ENCODE data around the gene TMEM256.

DNA sequence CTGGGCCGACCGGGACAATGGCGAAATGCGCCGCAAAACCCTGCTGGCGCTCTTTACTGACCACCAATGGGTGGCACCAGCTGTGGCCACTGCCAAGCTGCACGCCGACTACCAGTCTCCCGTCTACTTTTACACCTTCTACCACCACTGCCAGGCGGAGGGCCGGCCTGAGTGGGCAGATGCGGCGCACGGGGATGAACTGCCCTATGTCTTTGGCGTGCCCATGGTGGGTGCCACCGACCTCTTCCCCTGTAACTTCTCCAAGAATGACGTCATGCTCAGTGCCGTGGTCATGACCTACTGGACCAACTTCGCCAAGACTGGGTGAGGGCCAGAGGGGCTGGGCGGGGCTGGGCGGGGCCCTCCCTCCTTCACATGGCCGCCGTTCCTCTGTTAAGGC is 11.9 kb upstream of the TMEM256 start:
- TF ChIP-seq, protein P1, sequence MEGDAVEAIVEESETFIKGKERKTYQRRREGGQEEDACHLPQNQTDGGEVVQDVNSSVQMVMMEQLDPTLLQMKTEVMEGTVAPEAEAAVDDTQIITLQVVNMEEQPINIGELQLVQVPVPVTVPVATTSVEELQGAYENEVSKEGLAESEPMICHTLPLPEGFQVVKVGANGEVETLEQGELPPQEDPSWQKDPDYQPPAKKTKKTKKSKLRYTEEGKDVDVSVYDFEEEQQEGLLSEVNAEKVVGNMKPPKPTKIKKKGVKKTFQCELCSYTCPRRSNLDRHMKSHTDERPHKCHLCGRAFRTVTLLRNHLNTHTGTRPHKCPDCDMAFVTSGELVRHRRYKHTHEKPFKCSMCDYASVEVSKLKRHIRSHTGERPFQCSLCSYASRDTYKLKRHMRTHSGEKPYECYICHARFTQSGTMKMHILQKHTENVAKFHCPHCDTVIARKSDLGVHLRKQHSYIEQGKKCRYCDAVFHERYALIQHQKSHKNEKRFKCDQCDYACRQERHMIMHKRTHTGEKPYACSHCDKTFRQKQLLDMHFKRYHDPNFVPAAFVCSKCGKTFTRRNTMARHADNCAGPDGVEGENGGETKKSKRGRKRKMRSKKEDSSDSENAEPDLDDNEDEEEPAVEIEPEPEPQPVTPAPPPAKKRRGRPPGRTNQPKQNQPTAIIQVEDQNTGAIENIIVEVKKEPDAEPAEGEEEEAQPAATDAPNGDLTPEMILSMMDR (IDR thresholded peaks at IDR 0.05), result no peak
- TF ChIP-seq POLR2AphosphoS5 (IDR thresholded peaks at IDR 0.05; ENCODE audit: insufficient read depth in 1 of 2, low read depth in 1 of 2) (no peak), POLR2A (IDR thresholded peaks at IDR 0.05) (no peak)
